Ascending aorta (tissue), 2 donors: ENCODE data around the gene AATK. TPM values are rescaled to one million over a fixed set of nuclear protein-coding genes. Genes with fewer than 3 reads are reported as not detected.

Experiments used
- DNase-seq, 2 donors: peaks; one replicate each; pipeline ENCODE4 v3.0.0-alpha.2; 2019; ENCODE audit warnings: low spot score in 2 of 2
- H3K27ac ChIP-seq, 2 donors: fragments of 200-600 bp; sonication (generic); one replicate each; pipeline ENCODE4 v1.5.1; 2016 to 2017; ENCODE audit warnings: mild to moderate bottlenecking in 1 of 2
- H3K27me3 ChIP-seq: fragments of 200-600 bp; sonication (generic); one replicate; pipeline ENCODE4 v1.5.1; 2017
- H3K36me3 ChIP-seq, 2 donors: fragments of 200-600 bp; sonication (generic); one replicate each; pipeline ENCODE4 v1.5.1; 2016
- H3K4me1 ChIP-seq, 2 donors: fragments of 200-600 bp; sonication (generic); one replicate each; pipeline ENCODE4 v1.5.1; 2016 to 2017; ENCODE audit warnings: mild to moderate bottlenecking in 1 of 2
- H3K4me3 ChIP-seq, 2 donors: fragments of 200-600 bp; sonication (generic); one replicate each; pipeline ENCODE4 v1.5.1; 2016 to 2017; ENCODE audit warnings: mild to moderate bottlenecking in 1 of 2
- H3K9me3 ChIP-seq, 2 donors: fragments of 200-600 bp; sonication (generic); one replicate each; pipeline ENCODE4 v1.5.1; 2016
- intact Hi-C: fragments of 100-400 bp; cut with DNase I; formaldehyde crosslinking; loops from one replicate; pipeline ENCODE4 v1.15.1; 2023
- total RNA-seq: library from RNA; depleted of rRNA; stranded (reverse); fragments of >200 nt; gene quantifications from one replicate; pipeline ENCODE4 v1.1.0, GENCODE V29; 2016
- TF ChIP-seq, protein P1 (sequence below), 3 experiments: fragments of 200-600 bp in 2 of 3; fragments of 450-650 bp in 1 of 3; sonication (generic) in 2 of 3; IDR thresholded peaks; one replicate each; pipeline ENCODE4 v1.5.1; 2016 to 2019; ENCODE audit warnings: antibody characterized with exemption in 3 of 3, mild to moderate bottlenecking in 1 of 3, moderate library complexity in 1 of 3

The AATK gene
- total RNA-seq, 1 donor from 2014 or later = 20.6 TPM

DNA sequence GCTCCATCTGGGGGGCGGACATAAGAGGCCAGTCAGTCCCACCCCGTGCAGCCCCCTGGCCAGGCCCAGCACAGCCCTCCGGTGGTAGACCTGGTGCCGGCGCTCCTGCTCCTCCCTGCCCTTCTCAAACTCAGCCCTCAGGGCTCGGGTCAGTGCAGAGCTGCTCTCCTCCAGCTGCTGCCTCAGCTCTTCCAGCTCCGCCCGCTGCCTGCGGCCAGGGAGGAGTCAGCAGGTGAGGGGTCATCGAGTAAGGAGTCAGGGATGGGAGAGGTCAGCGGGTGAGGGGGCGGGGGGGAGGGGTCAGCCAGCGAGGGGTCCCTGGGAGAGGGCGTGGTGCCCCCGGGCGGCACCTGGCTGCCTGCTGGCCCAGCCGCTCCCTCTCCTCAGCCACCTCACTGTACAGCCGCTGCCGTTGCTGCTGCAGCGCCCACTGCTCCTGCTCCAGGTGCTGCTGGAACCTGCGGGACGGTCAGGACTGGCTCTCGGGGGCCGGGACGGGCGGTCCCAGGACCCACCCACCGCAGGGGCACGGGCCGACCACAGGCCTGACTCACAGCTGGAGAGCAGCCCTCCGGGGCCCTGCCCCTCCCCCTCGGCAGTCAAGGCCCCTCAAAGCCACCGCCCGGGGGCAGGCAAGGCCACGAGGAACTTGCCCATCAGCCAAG is 26.5 kb upstream of the AATK start:
- no peaks in the 10 kb centered on the region for H3K9me3 ChIP-seq
- peaks cover 0 to 5% of the 10 kb centered on the region in 2 donors for H3K36me3 ChIP-seq
- no peak overlapping the region for H3K27ac ChIP-seq
- TF ChIP-seq, protein P1, sequence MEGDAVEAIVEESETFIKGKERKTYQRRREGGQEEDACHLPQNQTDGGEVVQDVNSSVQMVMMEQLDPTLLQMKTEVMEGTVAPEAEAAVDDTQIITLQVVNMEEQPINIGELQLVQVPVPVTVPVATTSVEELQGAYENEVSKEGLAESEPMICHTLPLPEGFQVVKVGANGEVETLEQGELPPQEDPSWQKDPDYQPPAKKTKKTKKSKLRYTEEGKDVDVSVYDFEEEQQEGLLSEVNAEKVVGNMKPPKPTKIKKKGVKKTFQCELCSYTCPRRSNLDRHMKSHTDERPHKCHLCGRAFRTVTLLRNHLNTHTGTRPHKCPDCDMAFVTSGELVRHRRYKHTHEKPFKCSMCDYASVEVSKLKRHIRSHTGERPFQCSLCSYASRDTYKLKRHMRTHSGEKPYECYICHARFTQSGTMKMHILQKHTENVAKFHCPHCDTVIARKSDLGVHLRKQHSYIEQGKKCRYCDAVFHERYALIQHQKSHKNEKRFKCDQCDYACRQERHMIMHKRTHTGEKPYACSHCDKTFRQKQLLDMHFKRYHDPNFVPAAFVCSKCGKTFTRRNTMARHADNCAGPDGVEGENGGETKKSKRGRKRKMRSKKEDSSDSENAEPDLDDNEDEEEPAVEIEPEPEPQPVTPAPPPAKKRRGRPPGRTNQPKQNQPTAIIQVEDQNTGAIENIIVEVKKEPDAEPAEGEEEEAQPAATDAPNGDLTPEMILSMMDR (IDR thresholded peaks at IDR 0.05) = no peak
- intact Hi-C loops = no loop called here
- DNase-seq = no peak
- H3K27me3 ChIP-seq = no peaks in the 10 kb centered on the region
- H3K4me1 ChIP-seq = no peaks in the 10 kb centered on the region
- H3K4me3 ChIP-seq = no peak overlapping the region

GRCh38 chr17:81191646-81192045 is 25.6 kb upstream of the AATK start:
- no peak for DNase-seq
- Histone ChIP-seq H3K27ac (no peak overlapping the region), H3K36me3 (peaks cover 0 to 1% of the 10 kb centered on the region in 2 donors), H3K27me3 (no peaks in the 10 kb centered on the region), H3K4me1 (no peaks in the 10 kb centered on the region), H3K9me3 (no peaks in the 10 kb centered on the region), H3K4me3 (no peak overlapping the region)
- intact Hi-C loops = no loop called here
- TF ChIP-seq, protein P1 (IDR thresholded peaks at IDR 0.05) = no peak

DNA sequence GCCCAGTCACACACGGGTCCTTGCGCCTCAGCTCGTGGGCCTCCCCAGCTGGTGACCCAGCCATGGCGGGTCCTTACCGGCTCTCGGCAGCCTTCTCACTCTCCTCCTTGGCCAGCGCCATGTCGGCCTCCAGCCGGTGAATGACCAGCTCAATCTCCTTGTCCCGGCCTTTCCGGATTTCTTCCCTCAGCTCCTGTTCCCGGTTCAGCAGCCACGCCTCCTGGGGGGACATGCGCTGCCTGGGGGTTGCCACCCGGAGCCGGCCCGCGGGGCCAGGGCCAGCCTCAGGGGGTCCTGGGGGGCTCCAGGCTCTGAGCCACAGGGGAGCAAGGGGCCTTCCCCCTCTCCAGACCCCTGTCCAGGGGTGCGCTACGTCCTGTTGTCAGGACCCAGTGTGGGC is 25.1 kb upstream of the AATK start:
- H3K9me3 ChIP-seq = no peaks in the 10 kb centered on the region
- TF ChIP-seq, protein P1 (IDR thresholded peaks at IDR 0.05) = no peak
- intact Hi-C loops = no loop called here
- H3K4me3 ChIP-seq = no peak overlapping the region
- no peaks in the 10 kb centered on the region for H3K36me3 ChIP-seq
- DNase-seq = no peak
- no peaks in the 10 kb centered on the region for H3K27me3 ChIP-seq
- H3K4me1 ChIP-seq = no peaks in the 10 kb centered on the region
- no peak overlapping the region for H3K27ac ChIP-seq

GRCh38 chr17:81190591-81190990 is 24.6 kb upstream of the AATK start:
- Histone ChIP-seq H3K4me3 (no peak overlapping the region), H3K36me3 (no peaks in the 10 kb centered on the region), H3K27me3 (no peaks in the 10 kb centered on the region), H3K9me3 (no peaks in the 10 kb centered on the region), H3K27ac (no peak overlapping the region), H3K4me1 (no peaks in the 10 kb centered on the region)
- intact Hi-C loops = no loop called here
- DNase-seq = no peak
- TF ChIP-seq, protein P1 (IDR thresholded peaks at IDR 0.05) = no peak

- no peaks in the 10 kb centered on the region for H3K36me3 ChIP-seq
- no peaks in the 10 kb centered on the region for H3K9me3 ChIP-seq
- no peak for DNase-seq
- no peak overlapping the region for H3K4me3 ChIP-seq
- intact Hi-C loops = no loop called here
- no peaks in the 10 kb centered on the region for H3K4me1 ChIP-seq
- TF ChIP-seq, protein P1 (IDR thresholded peaks at IDR 0.05) = no peak
- H3K27ac ChIP-seq = no peak overlapping the region
- no peaks in the 10 kb centered on the region for H3K27me3 ChIP-seq
These were observed 23.9 kb upstream of the AATK start for GRCh38 chr17:81189670-81190530.
